NCI-H1694 treated with DMSO at 0.1 percent for 48 hours (cell line): Measurements from ENCODE around the gene TCFL5.
A peak's percentile ranks its signal among the peaks of the same experiment; 100 is the strongest.

ENCODE experiments used
- DNase-seq: peaks from one replicate; lab custom pipeline; 2025; lab: John Stamatoyannopoulos, UW

Gene TCFL5

GRCh38 chr20:62895539-62895938 is 33.9 kb upstream of the TCFL5 start:
- DNase-seq = no peak

- no peak for DNase-seq
These were observed 32.6 kb upstream of the TCFL5 start for GRCh38 chr20:62894261-62894660.

GRCh38 chr20:62893700-62894099 is 32.1 kb upstream of the TCFL5 start:
- DNase-seq = no peak

GRCh38 chr20:62892348-62893304 is 31.0 kb upstream of the TCFL5 start:
- no peak for DNase-seq

GRCh38 chr20:62891111-62891510 is 29.5 kb upstream of the TCFL5 start:
- no peak for DNase-seq

- no peak for DNase-seq
These were observed 28.8 kb upstream of the TCFL5 start for GRCh38 chr20:62890444-62890843.

- DNase-seq = no peak
These were observed 28.2 kb upstream of the TCFL5 start for GRCh38 chr20:62889871-62890270.

GRCh38 chr20:62889411-62889810 is 27.8 kb upstream of the TCFL5 start:
- no peak for DNase-seq

- DNase-seq = no peak
These were observed 27.3 kb upstream of the TCFL5 start for GRCh38 chr20:62888910-62889309.

- DNase-seq = no peak
These were observed 26.8 kb upstream of the TCFL5 start for GRCh38 chr20:62888406-62888805.

GRCh38 chr20:62887860-62888239 is 26.2 kb upstream of the TCFL5 start:
- no peak for DNase-seq

GRCh38 chr20:62887152-62887859 is 25.7 kb upstream of the TCFL5 start:
- DNase-seq = peak; percentile 27

- no peak for DNase-seq
These were observed 25.1 kb upstream of the TCFL5 start for GRCh38 chr20:62886709-62887058.

GRCh38 chr20:62885896-62886708 is 24.5 kb upstream of the TCFL5 start:
- DNase-seq = no peak

- DNase-seq = no peak
These were observed 23.6 kb upstream of the TCFL5 start for GRCh38 chr20:62885046-62885895.

- no peak for DNase-seq
These were observed 22.9 kb upstream of the TCFL5 start for GRCh38 chr20:62884556-62884955.

- no peak for DNase-seq
These were observed 20.8 kb upstream of the TCFL5 start for GRCh38 chr20:62882426-62882825.

- no peak for DNase-seq
These were observed 20.2 kb upstream of the TCFL5 start for GRCh38 chr20:62881662-62882395.

- no peak for DNase-seq
These were observed 19.5 kb upstream of the TCFL5 start for GRCh38 chr20:62880935-62881661.
